OCI-LY1 (cell line): ENCODE measurements around the gene PDZRN3.
"Not testable (repeated sequence)": the region's sequence is repeated elsewhere in the genome, so short reads cannot be mapped to it uniquely, and the experiment has no call there.

ENCODE experiments used
- H2AFZ ChIP-seq: fragments of 200-600 bp; sonication (generic), shearing (Covaris generic); 2 replicates; pipeline ENCODE4 v1.6.0; 2014; ENCODE audit warnings: antibody characterized with exemption, mild to moderate bottlenecking, low read length
- H3F3A ChIP-seq: fragments of 200-600 bp; sonication (generic), shearing (Covaris generic); 2 replicates; pipeline ENCODE4 v1.6.0; 2014; ENCODE audit warnings: mild to moderate bottlenecking, antibody characterized with exemption, low read length, moderate library complexity; ENCODE audit not compliant: insufficient read depth
- H3K27ac ChIP-seq: fragments of 200-600 bp; sonication (generic); 2 replicates; pipeline ENCODE4 v1.5.1; 2014; ENCODE audit warnings: low read length, mixed run types, mild to moderate bottlenecking, low read depth; ENCODE audit not compliant: poor library complexity, severe bottlenecking
- H3K27me3 ChIP-seq: fragments of 200-600 bp; sonication (generic); 2 replicates; pipeline ENCODE4 v1.6.0; 2014; ENCODE audit warnings: antibody characterized with exemption, mild to moderate bottlenecking, low read length, moderate library complexity; ENCODE audit not compliant: insufficient read depth
- H3K36me3 ChIP-seq: fragments of 200-600 bp; sonication (generic); 2 replicates; pipeline ENCODE4 v1.6.1; 2014; ENCODE audit warnings: mild to moderate bottlenecking, antibody characterized with exemption, low read length, moderate library complexity, mixed read lengths; ENCODE audit not compliant: insufficient read depth
- H3K4me1 ChIP-seq: fragments of 200-600 bp; sonication (generic); 2 replicates; pipeline ENCODE4 v1.5.1; 2014; ENCODE audit warnings: mild to moderate bottlenecking, low read length, moderate library complexity; ENCODE audit not compliant: insufficient read depth, severe bottlenecking
- H3K4me2 ChIP-seq: fragments of 200-600 bp; sonication (generic), shearing (Covaris generic); 2 replicates; pipeline ENCODE4 v1.6.1; 2014; ENCODE audit warnings: low read length
- H3K4me3 ChIP-seq: fragments of 200-600 bp; sonication (generic); 2 replicates; pipeline ENCODE4 v1.5.1; 2014; ENCODE audit warnings: low read length, low read depth, mild to moderate bottlenecking, mixed read lengths; ENCODE audit not compliant: poor library complexity, severe bottlenecking
- H3K79me2 ChIP-seq: fragments of 200-600 bp; shearing (Covaris generic); 2 replicates; pipeline ENCODE4 v1.6.1; 2016; ENCODE audit warnings: mixed run types, low read length, mixed read lengths; ENCODE audit not compliant: insufficient read depth
- H3K9ac ChIP-seq: fragments of 200-600 bp; sonication (generic), shearing (Covaris generic); 2 replicates; pipeline ENCODE4 v1.6.1; 2014; ENCODE audit warnings: mild to moderate bottlenecking, low read length, mixed read lengths
- H3K9me2 ChIP-seq: fragments of 200-600 bp; sonication (generic), shearing (Covaris generic); 2 replicates; pipeline ENCODE4 v1.6.1; 2014; ENCODE audit warnings: low read depth, mild to moderate bottlenecking, low read length, mixed read lengths
- H3K9me3 ChIP-seq: fragments of 200-600 bp; shearing (Covaris generic); 2 replicates; pipeline ENCODE4 v1.6.1; 2014; ENCODE audit warnings: low read length, mixed read lengths
- H4K20me1 ChIP-seq: fragments of 200-600 bp; sonication (generic), shearing (Covaris generic); 2 replicates; pipeline ENCODE4 v1.6.0; 2016; ENCODE audit warnings: mild to moderate bottlenecking, low read length; ENCODE audit not compliant: insufficient read depth
- EZH2 ChIP-seq: fragments of 200-600 bp; sonication (generic), shearing (Covaris generic); IDR thresholded peaks from 2 replicates; pipeline ENCODE4 v1.8.0; 2017; ENCODE audit warnings: borderline replicate concordance, mixed run types, mild to moderate bottlenecking, antibody characterized with exemption, low read length, moderate library complexity, mixed read lengths
- TF ChIP-seq, protein P1 (sequence below): fragments of 200-600 bp; sonication (generic), shearing (Covaris generic); IDR thresholded peaks from 2 replicates; pipeline ENCODE4 v1.5.1; 2017; ENCODE audit warnings: mild to moderate bottlenecking, antibody characterized with exemption, low read length, moderate library complexity, mixed read lengths

PDZRN3 gene

DNA sequence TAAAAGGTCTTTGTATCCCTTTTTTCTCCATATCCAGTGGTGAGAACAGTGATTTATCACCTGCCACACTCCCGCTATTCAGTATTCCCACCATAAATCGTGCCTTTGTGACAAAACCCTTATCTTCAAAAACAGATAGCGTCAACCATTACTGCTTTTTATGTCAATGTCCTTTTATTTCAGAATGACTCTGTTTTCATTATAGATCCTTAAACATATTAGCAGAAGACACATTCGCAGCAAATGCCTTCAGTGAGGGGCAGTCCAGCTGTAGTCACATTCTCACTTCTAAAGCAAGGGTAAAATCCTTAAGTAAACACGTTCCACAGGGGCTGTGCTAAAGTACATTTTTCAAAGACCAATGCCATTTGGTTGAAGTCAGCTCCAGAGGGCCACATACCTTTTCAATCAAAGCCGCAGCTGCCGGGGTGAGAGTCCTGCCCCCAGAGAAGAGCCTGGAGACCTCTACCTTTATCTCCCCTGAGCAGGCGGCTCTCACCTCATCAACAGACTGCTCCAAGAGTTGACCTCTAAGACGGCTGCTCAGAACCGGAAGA, 53.4 kb downstream of the PDZRN3 start:
- Histone ChIP-seq H3K4me2 (no peak overlapping the region), H3K79me2 (no peaks in the 10 kb centered on the region)

DNA sequence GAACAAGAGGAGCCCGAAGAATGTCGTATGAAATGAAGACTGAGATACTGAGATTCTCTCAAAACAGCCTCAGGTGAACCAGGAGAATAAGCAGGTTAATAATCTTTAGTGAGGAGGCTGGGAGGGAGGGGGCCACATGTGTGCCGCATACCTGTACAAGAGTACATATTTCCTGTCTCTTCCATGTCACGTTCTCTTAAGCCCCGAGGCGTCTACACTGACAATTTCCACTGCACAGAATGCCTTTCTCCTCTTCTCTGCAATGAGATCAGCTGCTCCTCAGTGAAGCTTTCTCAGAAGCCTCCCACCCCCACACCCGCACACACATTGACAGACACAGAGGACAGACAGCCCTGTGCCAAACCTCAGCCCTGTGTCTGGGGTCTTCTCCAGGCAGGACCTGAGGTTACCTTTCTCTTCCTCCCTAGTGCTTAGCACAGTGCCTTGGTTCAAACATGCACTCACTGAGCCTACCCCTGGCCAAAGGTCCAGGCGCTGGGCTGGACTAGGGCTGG, 55.4 kb downstream of the PDZRN3 start:
- no peaks in the 10 kb centered on the region for H3F3A ChIP-seq
- H3K9me3 ChIP-seq: no peaks in the 10 kb centered on the region
- TF ChIP-seq EZH2: no peak
- TF ChIP-seq, protein P1, sequence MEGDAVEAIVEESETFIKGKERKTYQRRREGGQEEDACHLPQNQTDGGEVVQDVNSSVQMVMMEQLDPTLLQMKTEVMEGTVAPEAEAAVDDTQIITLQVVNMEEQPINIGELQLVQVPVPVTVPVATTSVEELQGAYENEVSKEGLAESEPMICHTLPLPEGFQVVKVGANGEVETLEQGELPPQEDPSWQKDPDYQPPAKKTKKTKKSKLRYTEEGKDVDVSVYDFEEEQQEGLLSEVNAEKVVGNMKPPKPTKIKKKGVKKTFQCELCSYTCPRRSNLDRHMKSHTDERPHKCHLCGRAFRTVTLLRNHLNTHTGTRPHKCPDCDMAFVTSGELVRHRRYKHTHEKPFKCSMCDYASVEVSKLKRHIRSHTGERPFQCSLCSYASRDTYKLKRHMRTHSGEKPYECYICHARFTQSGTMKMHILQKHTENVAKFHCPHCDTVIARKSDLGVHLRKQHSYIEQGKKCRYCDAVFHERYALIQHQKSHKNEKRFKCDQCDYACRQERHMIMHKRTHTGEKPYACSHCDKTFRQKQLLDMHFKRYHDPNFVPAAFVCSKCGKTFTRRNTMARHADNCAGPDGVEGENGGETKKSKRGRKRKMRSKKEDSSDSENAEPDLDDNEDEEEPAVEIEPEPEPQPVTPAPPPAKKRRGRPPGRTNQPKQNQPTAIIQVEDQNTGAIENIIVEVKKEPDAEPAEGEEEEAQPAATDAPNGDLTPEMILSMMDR: no peak
- H4K20me1 ChIP-seq: no peaks in the 10 kb centered on the region
- no peak overlapping the region for H3K4me2 ChIP-seq
- no peak overlapping the region for H3K27ac ChIP-seq
- no peaks in the 10 kb centered on the region for H3K4me1 ChIP-seq
- no peaks in the 10 kb centered on the region for H3K79me2 ChIP-seq
- no peak overlapping the region for H2AFZ ChIP-seq
- no peak overlapping the region for H3K4me3 ChIP-seq
- no peaks in the 10 kb centered on the region for H3K9me2 ChIP-seq
- H3K27me3 ChIP-seq: no peaks in the 10 kb centered on the region
- H3K9ac ChIP-seq: no peak overlapping the region
- no peaks in the 10 kb centered on the region for H3K36me3 ChIP-seq

More for the DNA sequence above, 53.4 kb downstream of the PDZRN3 start:
- peaks cover 6% of the 10 kb centered on the region; the same call in 1 of the 2 replicates for H3K27me3 ChIP-seq
- H3K27ac ChIP-seq: no peak overlapping the region
- H3F3A ChIP-seq: no peaks in the 10 kb centered on the region
- no peak overlapping the region for H3K9ac ChIP-seq
- H3K9me3 ChIP-seq: no peaks in the 10 kb centered on the region
- TF ChIP-seq, protein P1: no peak
- TF ChIP-seq EZH2: no peak
- no peaks in the 10 kb centered on the region for H3K36me3 ChIP-seq
- H4K20me1 ChIP-seq: no peaks in the 10 kb centered on the region
- H3K4me3 ChIP-seq: no peak overlapping the region
- no peak overlapping the region for H2AFZ ChIP-seq
- H3K9me2 ChIP-seq: no peaks in the 10 kb centered on the region
- H3K4me1 ChIP-seq: no peaks in the 10 kb centered on the region

DNA sequence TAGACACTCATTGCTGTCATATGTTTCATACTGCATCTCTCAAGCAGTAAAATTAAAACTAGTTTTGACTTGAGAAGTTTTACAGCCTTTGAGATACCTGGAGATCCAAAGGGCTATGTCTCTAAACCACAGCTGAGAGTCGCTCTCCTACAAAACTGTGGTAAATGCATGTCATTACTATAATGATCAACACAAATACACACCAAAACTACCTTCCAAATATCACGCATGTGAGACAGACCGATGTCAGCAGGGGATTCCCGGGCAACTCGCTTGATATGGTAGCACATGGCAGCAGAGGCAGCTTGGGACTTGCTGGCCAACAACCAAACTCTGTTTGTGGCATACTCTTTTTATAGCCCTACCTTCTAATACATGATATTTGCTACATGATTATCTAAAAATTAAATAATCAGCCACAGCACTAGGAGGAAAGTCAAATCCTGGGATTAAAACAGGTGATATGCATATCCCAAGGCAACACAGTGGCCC, 56.3 kb downstream of the PDZRN3 start:
- H3K79me2 ChIP-seq: no peaks in the 10 kb centered on the region
- no peaks in the 10 kb centered on the region for H3K36me3 ChIP-seq
- H3K9me3 ChIP-seq: no peaks in the 10 kb centered on the region
- no peak overlapping the region for H3K9ac ChIP-seq
- H3K27ac ChIP-seq: no peak overlapping the region
- H3K9me2 ChIP-seq: no peaks in the 10 kb centered on the region
- no peaks in the 10 kb centered on the region for H4K20me1 ChIP-seq
- no peak overlapping the region for H3K4me2 ChIP-seq
- no peaks in the 10 kb centered on the region for H3K27me3 ChIP-seq
- no peak for TF ChIP-seq EZH2
- TF ChIP-seq, protein P1: no peak
- no peak overlapping the region for H3K4me3 ChIP-seq
- no peaks in the 10 kb centered on the region for H3F3A ChIP-seq
- no peaks in the 10 kb centered on the region for H3K4me1 ChIP-seq
- H2AFZ ChIP-seq: no peak overlapping the region

DNA sequence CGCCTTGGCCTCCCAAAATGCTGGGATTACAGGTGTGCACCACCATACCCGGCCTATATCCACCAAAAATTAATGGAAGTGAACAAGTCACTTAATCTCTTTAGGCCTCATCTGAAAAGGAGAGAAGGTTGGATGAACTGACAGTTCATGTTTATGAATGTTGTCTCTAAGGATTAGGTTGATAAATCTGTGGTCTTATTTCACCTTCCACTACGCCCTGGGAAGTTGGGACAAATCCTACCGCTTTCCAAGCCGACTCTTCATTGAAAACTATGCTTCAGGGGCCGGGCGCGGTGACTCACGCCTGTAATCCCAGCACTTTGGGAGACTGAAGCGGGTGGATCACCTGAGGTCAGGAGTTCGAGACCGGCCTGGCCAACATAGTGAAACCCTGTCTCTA, 59.4 kb downstream of the PDZRN3 start:
- not testable (repeated sequence) for H3K27me3 ChIP-seq, H3K79me2 ChIP-seq, H3K9me3 ChIP-seq, H3K4me1 ChIP-seq, H3K4me3 ChIP-seq, H4K20me1 ChIP-seq, H2AFZ ChIP-seq, H3K9ac ChIP-seq, H3F3A ChIP-seq, H3K36me3 ChIP-seq, H3K9me2 ChIP-seq, H3K27ac ChIP-seq, H3K4me2 ChIP-seq
